SH-SY5Y (cell line): Measurements from ENCODE around the gene ARHGAP9.

ENCODE experiments used
- GATA2 ChIP-seq: IDR thresholded peaks from 2 replicates; pipeline ENCODE4 v1.6.1; 2011; ENCODE audit warnings: mild to moderate bottlenecking, low read depth, low read length
- GATA3 ChIP-seq: IDR thresholded peaks from 2 replicates; pipeline ENCODE4 v1.6.1; 2011; ENCODE audit warnings: low read depth, mild to moderate bottlenecking, low read length, moderate library complexity

- no peak for TF ChIP-seq GATA2
- no peak for TF ChIP-seq GATA3
Observed at GRCh38 chr12:57512665-57513064, 33.0 kb upstream of the ARHGAP9 start.
